Esophagus squamous epithelium (tissue), 5 donors: ENCODE results near the gene INSYN2B. TPM values are rescaled to one million over a fixed set of nuclear protein-coding genes. Genes with fewer than 3 reads are reported as not detected.

ENCODE experiments used
- DNase-seq: peaks from one replicate; lab custom pipeline; 2025; lab: John Stamatoyannopoulos, UW
- H3K27ac ChIP-seq, 4 donors: fragments of 200-600 bp; sonication (generic); one replicate each; pipeline ENCODE4 v1.5.1; 2016 to 2019; ENCODE audit warnings: mild to moderate bottlenecking in 1 of 4
- H3K27me3 ChIP-seq, 4 donors: fragments of 200-600 bp; sonication (generic); 1 replicate in 3 of 4; 2 replicates in 1 of 4; pipeline versions ENCODE4 v1.5.1 to v1.6.0; 2017 to 2021; ENCODE audit warnings: antibody characterized with exemption in 1 of 4
- H3K36me3 ChIP-seq, 3 donors: fragments of 200-600 bp; sonication (generic); one replicate each; pipeline ENCODE4 v1.5.1; 2016 to 2019
- H3K4me1 ChIP-seq, 3 donors: fragments of 200-600 bp; sonication (generic); one replicate each; pipeline ENCODE4 v1.5.1; 2017 to 2019
- H3K4me3 ChIP-seq, 4 donors: fragments of 200-600 bp; sonication (generic); 1 replicate in 3 of 4; 2 replicates in 1 of 4; pipeline ENCODE4 v1.5.1; 2016 to 2019; ENCODE audit warnings: mild to moderate bottlenecking in 2 of 4, moderate library complexity in 1 of 4
- H3K9me3 ChIP-seq, 3 donors: fragments of 200-600 bp; sonication (generic); one replicate each; pipeline ENCODE4 v1.5.1; 2016 to 2019
- CTCF ChIP-seq, 6 experiments: fragments of 450-650 bp in 4 of 6; fragments of 200-600 bp in 2 of 6; sonication (generic) in 2 of 6; IDR thresholded peaks; one replicate each; pipeline ENCODE4 v1.5.1; 2016 to 2019; ENCODE audit warnings: antibody characterized with exemption in 6 of 6, mild to moderate bottlenecking in 4 of 6, moderate library complexity in 4 of 6
- POLR2A ChIP-seq, 4 donors: fragments of 450-650 bp; IDR thresholded peaks; one replicate each; pipeline ENCODE4 v1.6.1; 2017; ENCODE audit warnings: antibody characterized with exemption in 4 of 4, mild to moderate bottlenecking in 4 of 4, moderate library complexity in 3 of 4
- WGBS, 2 donors: methylation state at CpG; one replicate each; pipeline ENCODE4 v1.1.5; 2018; 5-methylcytosine and 5-hydroxymethylcytosine counted together
- intact Hi-C: fragments of 100-400 bp; cut with DNase I; formaldehyde crosslinking; loops from one replicate; pipeline ENCODE4 v1.15.0; 2022
- total RNA-seq, 4 donors: library from RNA; depleted of rRNA; stranded (reverse); fragments of >200 nt; gene quantifications; one replicate each; pipeline ENCODE4 v1.1.0, GENCODE V29; 2016
- donor health status: DM: yes; HTN: yes; CAD: no.

INSYN2B gene
- total RNA-seq, 4 donors from 2014 or later = 0.09 TPM; not detected in 3

DNA sequence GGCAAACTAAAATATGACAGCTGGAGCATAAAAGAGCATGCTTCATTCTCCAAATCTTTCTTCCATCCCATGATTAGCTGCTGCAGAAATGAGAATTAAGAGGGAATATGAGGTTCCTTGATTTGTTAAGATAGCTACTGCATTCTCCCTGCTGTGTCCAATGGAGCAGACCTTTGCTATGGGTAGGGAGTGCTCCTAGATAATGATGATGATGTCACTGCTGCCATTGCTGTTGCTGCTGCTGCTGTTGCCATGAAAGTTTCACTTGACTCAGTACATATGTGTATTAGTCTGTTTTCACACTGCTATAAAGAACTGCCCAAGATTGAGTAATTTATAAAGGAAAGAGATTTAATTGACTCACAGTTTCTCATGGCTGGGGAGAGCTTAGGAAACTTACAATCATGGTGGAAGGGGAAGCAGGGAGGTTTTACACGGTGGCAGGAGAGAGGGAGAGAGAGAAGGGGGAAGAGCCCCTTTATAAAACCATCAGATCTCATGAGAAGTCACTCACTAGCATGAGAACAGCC, 128.9 kb downstream of the INSYN2B start:
- no peaks in the 10 kb centered on the region for H3K4me1 ChIP-seq
- TF ChIP-seq POLR2A (IDR thresholded peaks at IDR 0.05) = no peak
- TF ChIP-seq CTCF (IDR thresholded peaks at IDR 0.05) = no peak
- no peak for DNase-seq
- 60 to 67% methylated on average over 1 of the region's 1 CpG for WGBS, 2 donors
- H3K9me3 ChIP-seq = peaks cover 0 to 27% (median 7%) of the 10 kb centered on the region in 3 donors
- no peaks in the 10 kb centered on the region for H3K36me3 ChIP-seq
- H3K27me3 ChIP-seq = no peaks in the 10 kb centered on the region
- no peak overlapping the region for H3K27ac ChIP-seq
- H3K4me3 ChIP-seq = no peak overlapping the region
- intact Hi-C loops = no loop called here

DNA sequence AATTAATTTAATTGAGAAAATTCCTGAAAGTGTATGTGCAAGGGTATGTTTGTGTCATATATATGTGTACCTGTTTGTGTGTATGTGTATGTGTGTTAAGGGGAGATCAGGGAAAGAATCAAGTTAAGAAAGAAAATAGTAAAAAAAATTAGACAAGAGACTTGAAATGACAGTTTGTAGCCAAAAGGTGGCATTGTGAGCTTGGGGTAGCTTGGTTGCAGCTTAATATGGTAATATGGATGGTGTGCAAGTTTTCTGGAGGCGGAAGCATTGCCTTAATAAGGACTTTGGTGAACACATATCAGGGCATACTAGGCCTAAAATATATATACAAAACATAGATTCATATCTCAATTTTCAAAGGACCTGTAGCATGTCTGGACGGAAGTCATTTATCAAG, 129.9 kb downstream of the INSYN2B start:
- H3K4me3 ChIP-seq = no peak overlapping the region
- H3K9me3 ChIP-seq = peaks cover 0 to 27% (median 7%) of the 10 kb centered on the region in 3 donors
- no peaks in the 10 kb centered on the region for H3K36me3 ChIP-seq
- H3K4me1 ChIP-seq = no peaks in the 10 kb centered on the region
- intact Hi-C loops = no loop called here
- no peak overlapping the region for H3K27ac ChIP-seq
- TF ChIP-seq POLR2A (IDR thresholded peaks at IDR 0.05) (no peak), CTCF (IDR thresholded peaks at IDR 0.05) (no peak)
- no peak for DNase-seq
- no peaks in the 10 kb centered on the region for H3K27me3 ChIP-seq
- 96% methylated on average over 2 of the region's 2 CpGs for WGBS, 2 donors

GRCh38 chr5:169848792-169849191, 131.5 kb downstream of the INSYN2B start:
- DNase-seq = no peak
- no peak for TF ChIP-seq CTCF (IDR thresholded peaks at IDR 0.05)
- no peak for TF ChIP-seq POLR2A (IDR thresholded peaks at IDR 0.05)
- 54 to 80% methylated on average over 2 of the region's 2 CpGs for WGBS, 2 donors
- Histone ChIP-seq H3K4me3 (no peak overlapping the region), H3K27me3 (no peaks in the 10 kb centered on the region), H3K9me3 (peaks cover 0 to 27% (median 7%) of the 10 kb centered on the region in 3 donors), H3K36me3 (no peaks in the 10 kb centered on the region), H3K4me1 (no peaks in the 10 kb centered on the region), H3K27ac (no peak overlapping the region)
- intact Hi-C loops = no loop called here

DNA sequence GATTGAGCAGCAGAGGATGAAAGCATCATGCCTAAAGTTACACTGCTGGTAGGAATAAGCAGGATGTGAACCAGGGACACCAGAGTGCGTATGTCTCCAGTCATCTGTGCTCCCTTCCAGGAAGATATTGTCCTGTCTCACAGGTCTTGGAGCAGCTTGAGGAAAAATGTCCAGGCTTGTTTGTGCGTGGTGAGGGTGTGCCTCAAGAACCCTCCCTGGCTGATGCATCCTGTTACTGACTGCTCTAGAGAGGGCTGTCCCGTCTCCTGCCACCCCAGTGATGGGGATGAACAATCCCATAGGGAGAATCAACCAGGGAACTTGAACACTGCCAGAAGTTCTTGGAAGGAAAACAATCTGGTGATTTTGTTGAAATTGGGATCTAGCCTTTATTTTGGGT, 132.0 kb downstream of the INSYN2B start:
- H3K9me3 ChIP-seq = peaks cover 0 to 27% (median 7%) of the 10 kb centered on the region in 3 donors
- 53 to 71% methylated on average over 3 of the region's 3 CpGs for WGBS, 2 donors
- H3K4me3 ChIP-seq = no peak overlapping the region
- no peaks in the 10 kb centered on the region for H3K36me3 ChIP-seq
- no peak overlapping the region for H3K27ac ChIP-seq
- intact Hi-C loops = no loop called here
- DNase-seq = no peak
- H3K27me3 ChIP-seq = no peaks in the 10 kb centered on the region
- TF ChIP-seq CTCF (IDR thresholded peaks at IDR 0.05) (no peak), POLR2A (IDR thresholded peaks at IDR 0.05) (no peak)
- no peaks in the 10 kb centered on the region for H3K4me1 ChIP-seq

- H3K27me3 ChIP-seq = no peaks in the 10 kb centered on the region
- WGBS, 2 donors = 63 to 67% methylated on average over 1 of the region's 1 CpG
- peaks cover 0 to 22% (median 7%) of the 10 kb centered on the region in 3 donors for H3K9me3 ChIP-seq
- no peak overlapping the region for H3K27ac ChIP-seq
- H3K4me3 ChIP-seq = no peak overlapping the region
- intact Hi-C loops = no loop called here
- H3K36me3 ChIP-seq = no peaks in the 10 kb centered on the region
- DNase-seq = no peak
- no peaks in the 10 kb centered on the region for H3K4me1 ChIP-seq
- no peak for TF ChIP-seq CTCF (IDR thresholded peaks at IDR 0.05)
- no peak for TF ChIP-seq POLR2A (IDR thresholded peaks at IDR 0.05)
These were observed 132.8 kb downstream of the INSYN2B start for GRCh38 chr5:169847519-169847918.
